Tibial nerve (tissue), 4 donors: ENCODE data around the gene PTPRD. TPM values are rescaled to one million over a fixed set of nuclear protein-coding genes. Genes with fewer than 3 reads are reported as not detected.

Experiments used
- DNase-seq, 2 donors: peaks; one replicate each; pipeline ENCODE4 v3.0.0-alpha.2; 2019; ENCODE audit warnings: low spot score in 2 of 2
- H3K27ac ChIP-seq, 4 donors: fragments of 200-600 bp; sonication (generic) in 3 of 4; one replicate each; pipeline ENCODE4 v1.5.1; 2017 to 2019; ENCODE audit warnings: mild to moderate bottlenecking in 1 of 4
- H3K27me3 ChIP-seq, 2 donors: fragments of 200-600 bp; sonication (generic) in 1 of 2; one replicate each; pipeline versions ENCODE4 v1.5.1 to v1.6.0; 2017 to 2019
- H3K36me3 ChIP-seq, 3 donors: fragments of 200-600 bp; sonication (generic); one replicate each; pipeline ENCODE4 v1.5.1; 2018 to 2019
- H3K4me1 ChIP-seq, 4 donors: fragments of 200-600 bp; sonication (generic) in 3 of 4; one replicate each; pipeline ENCODE4 v1.5.1; 2017 to 2019
- H3K4me3 ChIP-seq, 4 donors: fragments of 200-600 bp; sonication (generic) in 3 of 4; one replicate each; pipeline ENCODE4 v1.5.1; 2017 to 2019; ENCODE audit warnings: mild to moderate bottlenecking in 1 of 4, moderate library complexity in 1 of 4
- H3K9me3 ChIP-seq, 4 donors: fragments of 200-600 bp; sonication (generic) in 3 of 4; one replicate each; pipeline ENCODE4 v1.5.1; 2017 to 2019
- CTCF ChIP-seq, 5 experiments: fragments of 200-600 bp in 3 of 5; fragments of 450-650 bp in 2 of 5; sonication (generic) in 3 of 5; IDR thresholded peaks; one replicate each; pipeline ENCODE4 v1.5.1; 2016 to 2019; ENCODE audit warnings: antibody characterized with exemption in 5 of 5, mild to moderate bottlenecking in 3 of 5, moderate library complexity in 2 of 5
- EP300 ChIP-seq, 2 donors: sonication (generic); formaldehyde crosslinking; IDR thresholded peaks; one replicate each; pipeline ENCODE4 v1.6.1; 2017; ENCODE audit warnings: antibody characterized with exemption in 2 of 2, mild to moderate bottlenecking in 1 of 2
- POLR2A ChIP-seq, 2 donors: fragments of 450-650 bp; IDR thresholded peaks; one replicate each; pipeline ENCODE4 v1.6.1; 2017; ENCODE audit warnings: antibody characterized with exemption in 2 of 2, mild to moderate bottlenecking in 2 of 2, moderate library complexity in 2 of 2
- whole genome bisulfite sequencing, 2 donors: methylation state at CpG; one replicate each; pipeline ENCODE4 v1.1.5; 2018; 5-methylcytosine and 5-hydroxymethylcytosine counted together
- total RNA-seq, 4 donors: library from RNA; depleted of rRNA; stranded (reverse); fragments of >200 nt; gene quantifications; one replicate each; pipeline ENCODE4 v1.1.0, GENCODE V29; 2016

PTPRD gene
- total RNA-seq, 4 donors from 2014 or later = 1.7 to 13.2 (median 5.1) TPM

DNA sequence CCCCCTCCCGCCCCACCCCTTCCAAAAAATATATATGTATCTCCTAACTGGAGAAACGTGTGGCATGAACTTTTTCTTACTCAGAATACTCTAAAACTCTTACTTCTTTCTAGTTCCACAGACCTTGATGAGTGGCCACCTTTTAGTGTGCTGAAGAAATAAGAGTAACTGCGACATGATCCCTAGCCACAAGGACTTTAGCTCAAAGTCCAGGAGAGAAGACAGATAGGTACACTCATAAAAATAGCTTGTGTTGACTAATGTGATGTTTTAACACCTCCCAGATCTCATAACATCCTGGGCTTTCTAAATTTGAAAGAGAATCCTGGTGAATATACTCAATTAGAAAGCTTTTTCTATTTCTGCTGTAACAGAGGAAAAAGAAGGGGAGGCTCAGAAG is 1808.2 kb downstream of the PTPRD start:
- Histone ChIP-seq H3K27me3 (no peaks in the 10 kb centered on the region), H3K36me3 (no peaks in the 10 kb centered on the region), H3K9me3 (no peaks in the 10 kb centered on the region), H3K27ac (no peak overlapping the region), H3K4me1 (no peaks in the 10 kb centered on the region), H3K4me3 (no peak overlapping the region)
- no peak for DNase-seq
- no peak for TF ChIP-seq CTCF (IDR thresholded peaks at IDR 0.05)
- no peak for TF ChIP-seq EP300 (IDR thresholded peaks at IDR 0.05)
- TF ChIP-seq POLR2A (IDR thresholded peaks at IDR 0.05) = no peak
- WGBS, 2 donors = 87 to 89% methylated on average over 3 of the region's 3 CpGs

- DNase-seq = no peak
- Histone ChIP-seq H3K4me1 (no peaks in the 10 kb centered on the region), H3K9me3 (no peaks in the 10 kb centered on the region), H3K4me3 (no peak overlapping the region), H3K27ac (no peak overlapping the region), H3K27me3 (no peaks in the 10 kb centered on the region), H3K36me3 (no peaks in the 10 kb centered on the region)
- 90 to 96% methylated on average over 4 of the region's 4 CpGs for WGBS, 2 donors
- no peak for TF ChIP-seq CTCF (IDR thresholded peaks at IDR 0.05)
- no peak for TF ChIP-seq POLR2A (IDR thresholded peaks at IDR 0.05)
- no peak for TF ChIP-seq EP300 (IDR thresholded peaks at IDR 0.05)
Measured at GRCh38 chr9:8802242-8802641, 1810.6 kb downstream of the PTPRD start.

GRCh38 chr9:8800196-8800595 is 1812.6 kb downstream of the PTPRD start:
- H3K4me1 ChIP-seq = no peaks in the 10 kb centered on the region
- no peak overlapping the region for H3K27ac ChIP-seq
- H3K36me3 ChIP-seq = no peaks in the 10 kb centered on the region
- no peak for TF ChIP-seq EP300 (IDR thresholded peaks at IDR 0.05)
- TF ChIP-seq POLR2A (IDR thresholded peaks at IDR 0.05) = no peak
- TF ChIP-seq CTCF (IDR thresholded peaks at IDR 0.05) = no peak
- WGBS, 2 donors = 49 to 64% methylated on average over 3 of the region's 3 CpGs
- H3K9me3 ChIP-seq = no peaks in the 10 kb centered on the region
- DNase-seq = no peak
- no peaks in the 10 kb centered on the region for H3K27me3 ChIP-seq
- no peak overlapping the region for H3K4me3 ChIP-seq

- no peak for TF ChIP-seq POLR2A (IDR thresholded peaks at IDR 0.05)
- no peak for TF ChIP-seq CTCF (IDR thresholded peaks at IDR 0.05)
- TF ChIP-seq EP300 (IDR thresholded peaks at IDR 0.05) = no peak
- no peaks in the 10 kb centered on the region for H3K27me3 ChIP-seq
Measured at GRCh38 chr9:8799615-8800014, 1813.2 kb downstream of the PTPRD start.

DNA sequence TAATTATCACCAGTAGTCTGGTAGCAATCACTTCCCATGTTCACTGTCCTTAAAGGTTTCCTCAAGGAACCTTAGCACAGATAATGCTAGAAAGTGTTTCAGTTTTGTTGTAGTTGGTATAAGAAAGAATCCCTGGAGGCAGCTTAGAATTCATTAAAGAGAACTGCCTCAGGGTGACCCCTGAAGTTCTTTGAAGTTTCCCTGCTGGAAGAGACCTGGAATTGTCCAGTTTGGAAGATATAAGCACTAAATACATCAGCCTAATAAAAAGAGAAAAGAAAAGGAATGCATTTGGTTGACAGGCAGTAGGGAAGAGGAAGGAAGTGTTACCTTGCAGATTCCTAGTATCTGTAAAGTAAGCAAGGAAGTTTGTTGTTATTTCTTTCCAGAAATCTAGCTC is 1813.6 kb downstream of the PTPRD start:
- no peaks in the 10 kb centered on the region for H3K9me3 ChIP-seq
- no peak for DNase-seq
- no peaks in the 10 kb centered on the region for H3K4me1 ChIP-seq
- H3K36me3 ChIP-seq = no peaks in the 10 kb centered on the region
- no peak overlapping the region for H3K27ac ChIP-seq
- TF ChIP-seq CTCF (IDR thresholded peaks at IDR 0.05) = no peak
- TF ChIP-seq POLR2A (IDR thresholded peaks at IDR 0.05) = no peak
- no peak for TF ChIP-seq EP300 (IDR thresholded peaks at IDR 0.05)
- H3K27me3 ChIP-seq = no peaks in the 10 kb centered on the region
- no peak overlapping the region for H3K4me3 ChIP-seq

More at GRCh38 chr9:8799615-8800014, 1813.2 kb downstream of the PTPRD start:
- no peak overlapping the region for H3K27ac ChIP-seq
- no peak for DNase-seq
- H3K4me1 ChIP-seq = no peaks in the 10 kb centered on the region
- no peaks in the 10 kb centered on the region for H3K9me3 ChIP-seq
- H3K36me3 ChIP-seq = no peaks in the 10 kb centered on the region
- H3K4me3 ChIP-seq = no peak overlapping the region
